GM19025 (cell line): ENCODE measurements around the gene AMBP.

ENCODE experiments used
- ATAC-seq: cut with Tn5 transposase; IDR thresholded peaks from one replicate; pipeline ENCODE4 v1.9.1; 2021; ENCODE audit warnings: mild to moderate bottlenecking, low read depth, moderate library complexity; ENCODE audit not compliant: unreplicated experiment

The AMBP gene

DNA sequence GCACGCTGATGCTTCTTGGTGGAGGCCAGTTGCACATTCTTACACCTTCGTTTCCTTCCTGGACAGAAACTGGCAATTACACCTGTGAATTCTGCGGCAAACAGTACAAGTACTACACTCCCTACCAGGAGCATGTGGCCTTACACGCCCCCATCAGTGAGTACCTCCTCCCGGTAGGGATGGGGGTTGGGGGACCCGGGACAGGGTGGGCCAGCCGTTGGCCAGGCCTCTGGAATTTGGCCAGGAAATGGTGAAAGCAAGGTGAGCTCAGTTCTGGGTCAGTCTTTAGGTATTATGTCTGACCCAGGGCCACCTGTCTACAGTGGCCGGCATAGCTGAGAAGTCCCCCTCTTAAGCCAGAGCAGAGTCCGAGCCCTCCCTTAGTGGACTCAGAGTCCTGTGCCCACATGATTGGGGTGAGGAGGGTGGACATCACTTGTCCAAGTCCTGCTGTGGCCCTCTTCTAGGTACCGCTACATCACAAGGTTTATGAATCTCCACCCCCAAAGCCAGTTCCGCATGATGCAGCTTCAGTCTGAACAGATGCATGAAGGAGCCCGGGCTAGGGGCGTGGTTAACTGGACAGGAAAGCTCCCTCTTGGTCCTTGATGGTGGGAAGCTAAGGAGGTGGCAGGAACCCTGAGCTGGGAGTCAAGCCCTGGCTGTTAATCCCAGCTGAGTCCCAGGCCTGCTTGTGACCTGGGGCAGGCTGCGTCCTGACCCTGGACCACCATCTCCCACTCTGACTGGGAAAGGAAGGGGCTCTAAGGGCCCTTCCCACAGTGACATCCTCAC, 61.3 kb downstream of the AMBP start:
- ATAC-seq: no peak

DNA sequence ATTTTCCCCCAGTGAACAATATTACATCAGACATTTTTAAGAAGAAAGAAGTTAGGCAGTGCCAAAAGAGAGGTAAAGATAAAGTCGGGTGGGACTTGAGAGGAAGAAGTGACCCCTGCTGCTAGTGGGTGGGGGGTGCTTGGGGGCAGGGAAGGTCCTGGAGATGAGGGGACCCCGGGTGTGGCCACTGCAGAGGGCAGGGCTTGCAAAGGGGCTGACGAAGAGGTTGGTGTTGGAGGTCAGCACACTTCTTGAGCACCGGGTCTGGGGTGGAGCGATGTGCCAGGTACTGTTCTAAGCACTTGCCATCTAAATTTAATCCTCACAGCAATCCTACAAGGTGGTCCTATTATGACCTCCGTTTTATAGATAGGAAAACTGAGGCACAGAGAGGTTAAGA, 62.0 kb downstream of the AMBP start:
- no peak for ATAC-seq

DNA sequence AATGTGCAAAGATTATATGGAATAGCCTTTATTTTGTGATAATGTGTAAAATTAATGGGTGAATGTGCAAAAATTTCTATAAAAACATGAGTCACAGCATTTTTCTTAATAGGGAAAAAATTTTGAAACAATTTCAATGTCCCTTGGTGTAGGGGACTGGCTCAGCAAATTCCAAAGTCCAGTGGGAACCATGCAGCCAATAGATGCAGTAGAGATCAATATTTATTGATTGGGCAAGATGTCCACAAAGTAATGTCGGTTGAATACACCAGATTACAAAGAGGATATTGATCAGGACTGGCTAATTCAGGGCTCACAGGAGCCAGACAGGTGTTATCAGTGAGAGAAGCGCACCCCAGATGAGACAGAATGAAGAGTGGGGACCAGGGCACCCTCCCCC, 62.5 kb downstream of the AMBP start:
- ATAC-seq: no peak

DNA sequence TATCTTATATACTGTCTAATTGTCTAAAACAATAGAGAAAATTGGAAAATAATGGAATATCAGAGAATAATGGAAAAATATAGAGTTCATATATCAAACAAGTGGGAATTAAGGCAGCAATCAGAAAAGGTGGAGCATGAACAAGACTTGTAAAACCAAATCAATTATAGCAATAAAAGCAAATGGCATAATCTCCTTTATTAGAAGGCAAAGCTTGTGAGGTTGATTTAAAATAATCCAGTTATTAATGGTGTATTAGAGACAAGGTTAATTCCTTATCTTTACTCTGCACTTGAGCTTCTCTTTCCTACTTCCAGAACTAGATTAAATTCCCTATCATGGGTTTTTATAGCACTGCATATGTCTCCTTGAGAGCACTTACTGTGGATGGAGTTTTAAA, 64.1 kb downstream of the AMBP start:
- ATAC-seq: no peak

DNA sequence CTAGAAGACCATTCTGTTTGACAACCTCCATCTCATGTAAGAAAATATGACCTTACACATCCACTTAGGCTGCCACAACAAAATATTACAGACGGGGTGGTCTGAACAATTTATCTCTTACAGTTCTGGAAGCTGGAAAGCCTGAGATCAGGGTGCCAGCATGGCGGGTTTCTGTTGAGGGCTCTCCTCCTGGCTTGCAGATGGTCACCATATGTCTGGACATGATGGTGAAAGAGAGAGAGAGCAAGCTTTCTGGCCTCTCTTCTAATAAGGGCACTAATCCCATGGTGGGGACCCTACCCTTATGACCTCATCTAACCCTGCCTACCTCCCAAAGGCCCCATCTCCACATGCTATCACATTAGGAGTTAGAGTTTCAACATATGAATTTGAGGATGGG, 66.0 kb downstream of the AMBP start:
- ATAC-seq: no peak

DNA sequence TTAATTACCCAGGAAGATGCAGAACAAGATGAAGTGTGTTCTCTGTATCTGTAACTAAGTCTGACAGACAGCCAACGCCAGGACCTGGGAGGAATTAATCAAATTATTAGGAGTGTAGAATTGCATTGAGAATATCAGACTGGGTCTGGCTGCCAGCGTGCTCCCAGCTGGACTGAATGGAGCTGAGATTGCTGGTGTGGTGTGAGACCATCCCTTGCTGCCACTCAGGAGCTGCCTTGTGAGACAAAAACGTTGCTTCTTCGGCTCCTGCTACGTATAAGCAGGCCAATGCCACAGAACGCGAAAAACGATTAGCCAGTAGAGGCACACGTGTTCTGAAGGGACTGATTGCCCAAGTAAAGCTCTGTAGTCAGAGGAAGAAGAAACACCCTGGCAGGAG, 66.8 kb downstream of the AMBP start:
- ATAC-seq: no peak
